Stimulated activated naive CD4-positive, alpha-beta T cell treated with Interleukin-2 at 50 U/mL for 16 hours (primary cell): Measurements from ENCODE around the gene SERTAD3.
"Not testable (repeated sequence)": the region's sequence is repeated elsewhere in the genome, so short reads cannot be mapped to it uniquely, and the experiment has no call there.

Source experiments
- DNase-seq: peaks from one replicate; lab custom pipeline; 2025; lab: John Stamatoyannopoulos, UW

The SERTAD3 gene, protein sequence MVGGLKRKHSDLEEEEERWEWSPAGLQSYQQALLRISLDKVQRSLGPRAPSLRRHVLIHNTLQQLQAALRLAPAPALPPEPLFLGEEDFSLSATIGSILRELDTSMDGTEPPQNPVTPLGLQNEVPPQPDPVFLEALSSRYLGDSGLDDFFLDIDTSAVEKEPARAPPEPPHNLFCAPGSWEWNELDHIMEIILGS

DNA sequence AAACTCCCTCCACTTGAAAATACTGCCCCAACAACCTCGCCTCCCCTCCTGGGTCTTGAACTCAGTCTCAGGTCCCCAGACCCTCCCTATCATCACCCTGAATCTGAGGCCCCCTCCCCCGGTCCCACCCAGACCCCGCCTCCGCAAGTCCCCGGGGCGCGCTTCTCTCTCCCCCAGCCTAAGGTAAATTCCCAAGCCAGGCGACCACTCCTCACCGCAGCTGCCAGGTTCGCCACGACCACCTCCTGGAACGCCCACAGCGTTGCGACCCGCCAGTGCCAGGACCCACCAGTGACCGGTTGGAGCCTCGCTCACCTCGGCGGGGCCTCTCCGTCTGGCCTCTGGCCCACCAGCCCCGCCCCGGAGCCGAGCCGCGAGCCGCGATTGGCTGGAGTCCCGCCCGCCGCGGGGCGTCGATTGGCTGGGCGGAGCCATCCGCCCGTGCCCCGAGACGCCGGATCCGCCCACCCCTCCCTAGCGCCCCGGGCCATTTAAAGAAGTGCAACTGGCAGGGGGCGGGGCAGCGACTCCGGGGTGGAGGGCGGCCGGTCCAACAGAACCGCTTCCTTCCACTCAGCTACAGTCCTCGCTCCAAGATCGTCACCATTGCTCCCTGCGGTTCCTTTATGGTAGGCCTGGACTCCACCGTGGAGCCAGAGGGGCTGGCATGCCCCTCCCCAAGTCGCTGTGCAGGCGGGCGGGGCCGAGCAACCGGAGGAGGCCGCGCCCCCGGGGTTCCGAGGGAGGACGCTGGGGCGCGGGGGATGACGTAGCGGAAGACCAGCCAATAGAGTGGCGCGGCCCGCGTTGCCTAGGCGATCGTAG, at the start of gene SERTAD3:
TSS of gene SERTAD3 (minus strand) at position 336 of the 825 bp plus-strand sequence. CDS start 2,255 bp downstream, outside the sequence.
- DNase-seq, result peak; percentile 96

DNA sequence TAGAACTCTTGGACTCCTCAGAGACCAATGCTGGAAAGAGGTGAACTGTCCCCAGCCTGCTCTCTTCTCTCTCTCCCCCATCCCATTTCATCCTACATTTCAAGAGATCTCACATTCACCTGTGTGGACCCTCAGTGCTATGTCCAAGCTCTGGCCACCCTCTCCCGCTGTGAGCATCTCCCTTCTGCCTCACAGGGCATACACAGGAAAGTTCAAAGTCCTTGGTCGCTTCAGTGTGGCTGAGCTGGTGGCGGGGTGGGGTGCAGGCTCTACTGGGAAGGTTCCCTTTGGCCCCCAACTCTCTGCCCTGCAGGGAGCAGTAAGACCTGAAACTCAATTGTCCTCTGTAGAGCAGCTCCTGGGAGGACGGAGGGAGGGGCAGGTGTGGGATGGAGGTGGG, 49.6 kb upstream of the SERTAD3 start:
- no peak for DNase-seq

DNA sequence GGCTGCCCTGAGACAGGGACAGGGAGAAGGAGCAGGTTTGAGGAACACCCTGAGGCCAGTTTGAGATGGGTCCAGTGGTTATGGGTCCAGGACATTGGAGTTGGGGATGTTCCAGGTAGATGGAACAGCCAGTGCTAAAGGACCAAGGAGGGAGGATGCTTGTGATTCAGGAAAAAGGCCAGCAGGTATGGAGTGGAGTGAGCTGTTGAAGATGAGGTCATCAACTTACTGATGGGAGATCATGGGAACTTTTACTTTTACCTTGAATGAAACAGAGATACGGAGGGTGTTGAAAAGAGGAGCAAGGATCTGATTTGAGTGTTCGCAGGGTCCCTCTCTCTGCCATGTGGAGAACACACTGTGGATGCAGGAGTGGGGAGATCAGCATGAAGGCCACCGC, 48.1 kb upstream of the SERTAD3 start:
- DNase-seq, result no peak

DNA sequence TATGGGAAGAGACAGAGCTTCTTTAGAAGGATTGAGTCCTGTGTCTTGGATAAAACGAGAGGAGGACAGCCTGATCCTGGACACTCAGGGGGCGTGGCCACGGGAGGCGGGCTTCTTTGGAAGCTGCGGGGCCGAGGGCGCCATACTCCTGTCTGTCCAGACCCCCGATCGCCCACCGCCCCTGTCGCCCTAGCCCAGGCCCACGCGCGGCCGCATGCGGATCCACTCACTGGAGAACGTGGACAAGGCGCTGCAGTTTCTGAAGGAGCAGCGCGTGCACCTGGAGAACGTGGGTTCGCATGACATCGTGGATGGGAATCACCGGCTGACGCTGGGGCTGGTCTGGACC, 45.7 kb upstream of the SERTAD3 start:
- no peak for DNase-seq

DNA sequence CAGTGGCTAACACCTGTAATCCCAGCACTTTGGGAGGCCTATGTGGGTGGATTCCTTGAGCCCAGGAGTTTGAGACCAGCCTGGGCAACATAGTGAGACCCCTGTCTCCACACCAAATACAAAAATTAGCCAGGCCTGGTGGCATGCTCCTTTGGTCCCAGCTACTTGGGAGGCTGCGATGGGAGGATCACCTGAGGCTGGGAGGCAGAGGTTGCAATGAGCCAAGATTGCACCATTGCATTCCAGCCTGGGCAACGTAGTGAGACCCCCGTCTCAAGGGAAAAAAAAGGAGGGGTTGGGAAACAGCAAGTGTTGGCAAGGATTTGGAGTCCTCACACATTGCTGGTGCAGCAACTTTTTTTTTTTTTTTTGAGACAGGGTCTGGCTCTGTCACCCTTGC, 41.9 kb upstream of the SERTAD3 start:
- DNase-seq, result no peak

DNA sequence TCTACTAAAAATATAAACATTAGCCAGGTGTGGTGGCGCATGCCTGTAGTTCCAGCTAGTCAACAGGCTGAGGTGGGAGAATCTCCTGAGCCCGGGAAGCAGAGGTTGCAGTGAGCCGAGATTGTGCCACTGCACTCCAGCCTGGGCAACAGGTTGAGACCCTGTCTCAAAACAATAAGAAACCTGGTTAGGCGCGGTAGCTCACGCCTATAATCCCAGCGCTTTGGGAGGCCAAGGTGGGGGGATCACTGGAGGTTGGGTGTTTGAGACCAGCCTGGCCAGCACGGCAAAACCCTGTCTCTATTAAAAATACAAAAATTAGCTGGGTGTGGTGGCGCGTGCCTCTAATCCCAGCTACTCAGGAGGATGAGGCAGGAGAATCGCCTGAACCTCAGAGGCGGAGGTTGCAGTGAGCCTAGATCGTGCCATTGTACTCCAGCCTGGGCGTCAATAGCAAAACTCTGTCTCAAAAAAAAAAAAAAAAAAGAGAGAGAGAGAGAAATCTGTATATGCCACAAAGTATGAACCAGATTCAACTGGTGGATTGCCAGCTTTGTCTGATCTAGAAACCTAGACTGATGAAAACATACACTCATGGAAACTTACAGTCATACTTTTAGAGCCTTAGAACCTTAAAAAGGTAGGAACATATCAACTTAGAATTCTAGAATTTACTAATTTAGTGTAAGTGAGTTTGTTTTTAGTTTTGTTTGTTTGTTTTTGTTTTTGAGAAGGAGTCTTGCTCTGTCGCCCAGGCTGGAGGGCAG, 31.9 kb upstream of the SERTAD3 start:
- not testable (repeated sequence) for DNase-seq

DNA sequence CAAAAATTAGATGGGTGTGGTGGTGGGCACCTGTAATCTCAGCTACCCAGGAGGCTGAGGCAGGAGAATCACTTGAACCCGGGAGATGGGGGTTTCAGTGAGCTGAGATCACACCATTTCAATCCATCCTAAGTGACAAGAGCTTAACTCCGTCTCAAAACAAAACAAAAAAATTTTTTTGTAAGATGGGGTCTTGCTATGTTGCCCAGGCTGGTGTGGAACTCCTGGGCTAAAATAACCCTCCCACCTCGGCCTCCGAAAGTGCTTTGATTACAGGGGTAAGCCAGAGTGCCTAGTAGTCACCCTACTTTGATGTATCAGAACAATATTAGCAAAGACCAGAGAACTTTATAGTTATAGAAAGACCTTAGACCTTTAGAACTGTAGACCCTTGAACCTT, 30.6 kb upstream of the SERTAD3 start:
- DNase-seq, result no peak

DNA sequence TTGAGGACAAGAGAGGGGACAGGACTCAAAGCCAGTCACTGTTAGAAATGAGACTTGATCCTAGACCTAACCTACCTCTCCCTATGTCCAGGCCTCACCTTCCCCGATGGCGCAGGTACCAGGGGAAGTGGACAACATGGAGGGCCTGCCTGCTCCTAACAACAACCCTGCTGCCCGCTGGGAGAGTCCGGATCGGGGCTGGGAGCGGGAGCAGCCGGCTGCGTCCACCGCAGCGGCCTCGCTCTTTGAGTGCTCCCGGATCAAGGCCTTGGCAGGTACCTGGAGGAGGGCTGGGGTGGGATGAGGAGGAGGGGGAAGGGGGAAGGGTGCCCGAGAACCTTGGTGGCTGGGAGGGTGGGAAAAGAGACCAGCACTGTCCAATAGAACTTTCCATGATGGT, 28.4 kb upstream of the SERTAD3 start:
- no peak for DNase-seq

DNA sequence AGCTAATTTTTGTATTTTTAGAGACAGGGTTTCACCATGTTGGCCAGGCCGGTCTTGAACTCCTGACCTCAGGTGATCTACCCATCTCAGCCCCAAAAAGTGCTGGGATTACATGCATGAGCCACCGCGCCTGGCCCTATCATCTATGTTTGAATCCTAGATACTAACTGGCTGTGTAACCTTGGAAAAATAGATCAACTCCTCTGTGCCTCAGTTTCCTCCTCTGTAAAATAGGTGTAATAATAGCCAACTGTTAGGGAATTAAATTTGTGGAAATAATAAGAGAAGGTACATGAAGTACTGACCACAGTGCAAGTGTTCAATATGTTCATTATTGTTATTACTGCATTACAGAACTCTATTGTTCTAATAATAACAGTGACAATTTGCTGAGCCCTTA, 27.0 kb upstream of the SERTAD3 start:
- DNase-seq, result no peak

DNA sequence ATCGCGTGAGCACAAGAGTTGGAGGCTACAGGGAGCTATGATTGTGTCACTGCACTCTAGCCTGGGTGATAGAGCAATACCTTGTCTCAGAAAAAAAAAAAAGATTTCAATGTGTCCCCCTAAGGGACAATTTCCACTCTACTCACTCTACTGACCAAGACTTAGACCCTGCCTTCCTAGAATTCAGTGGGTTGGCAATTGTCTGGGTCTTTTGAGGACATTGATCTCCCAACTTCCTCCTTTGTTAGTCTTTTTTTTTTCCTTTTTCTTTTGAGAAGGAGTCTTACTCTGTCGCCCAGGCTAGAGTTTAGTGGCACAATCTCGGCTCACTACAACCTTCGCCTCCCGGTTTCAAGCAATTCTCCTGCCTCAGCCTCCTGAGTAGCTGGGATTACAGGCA, 24.9 kb upstream of the SERTAD3 start:
- no peak for DNase-seq

DNA sequence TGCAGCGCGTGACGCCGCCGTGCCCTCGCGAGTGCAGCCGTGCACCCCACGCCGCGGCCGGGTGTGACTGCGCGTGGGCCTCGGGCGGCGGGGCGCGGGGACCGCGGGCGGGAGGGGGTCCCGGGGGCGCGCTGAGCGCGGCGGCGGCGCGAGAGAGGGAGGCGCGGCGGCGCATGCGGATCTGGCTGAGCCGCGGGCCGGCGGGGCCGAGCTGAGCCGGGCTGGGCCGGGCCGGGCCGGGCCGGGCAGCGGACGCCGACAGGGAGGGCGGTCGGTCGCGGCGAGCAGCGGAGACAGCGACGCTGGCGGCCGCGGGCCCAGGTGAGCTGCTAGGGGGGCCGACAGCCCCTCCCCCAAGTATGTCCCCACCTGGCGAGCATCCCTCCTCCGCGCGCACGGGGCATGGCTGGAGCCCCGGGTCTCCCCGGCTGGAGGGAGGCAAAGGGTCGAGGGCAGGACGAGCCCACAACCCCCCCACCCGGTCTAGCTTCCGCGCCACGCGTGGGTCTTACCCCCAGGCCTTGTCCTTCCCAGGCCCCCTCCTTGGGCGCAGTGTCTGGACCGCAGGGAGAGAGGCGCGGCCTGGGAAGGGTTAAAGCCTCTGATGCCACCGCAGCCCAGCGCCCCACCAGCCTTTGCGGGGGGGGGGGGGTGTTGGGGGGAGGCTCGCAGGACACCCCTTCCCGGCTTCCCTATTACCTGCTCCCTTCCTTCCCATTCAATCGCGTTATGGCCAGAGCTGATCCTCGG, 23.0 kb upstream of the SERTAD3 start, which contains the start of gene SPTBN4:
TSS of gene SPTBN4 (plus strand) at position 17 of the 750 bp plus-strand sequence. CDS start 5,621 bp downstream, outside the sequence.
- DNase-seq, result no peak

DNA sequence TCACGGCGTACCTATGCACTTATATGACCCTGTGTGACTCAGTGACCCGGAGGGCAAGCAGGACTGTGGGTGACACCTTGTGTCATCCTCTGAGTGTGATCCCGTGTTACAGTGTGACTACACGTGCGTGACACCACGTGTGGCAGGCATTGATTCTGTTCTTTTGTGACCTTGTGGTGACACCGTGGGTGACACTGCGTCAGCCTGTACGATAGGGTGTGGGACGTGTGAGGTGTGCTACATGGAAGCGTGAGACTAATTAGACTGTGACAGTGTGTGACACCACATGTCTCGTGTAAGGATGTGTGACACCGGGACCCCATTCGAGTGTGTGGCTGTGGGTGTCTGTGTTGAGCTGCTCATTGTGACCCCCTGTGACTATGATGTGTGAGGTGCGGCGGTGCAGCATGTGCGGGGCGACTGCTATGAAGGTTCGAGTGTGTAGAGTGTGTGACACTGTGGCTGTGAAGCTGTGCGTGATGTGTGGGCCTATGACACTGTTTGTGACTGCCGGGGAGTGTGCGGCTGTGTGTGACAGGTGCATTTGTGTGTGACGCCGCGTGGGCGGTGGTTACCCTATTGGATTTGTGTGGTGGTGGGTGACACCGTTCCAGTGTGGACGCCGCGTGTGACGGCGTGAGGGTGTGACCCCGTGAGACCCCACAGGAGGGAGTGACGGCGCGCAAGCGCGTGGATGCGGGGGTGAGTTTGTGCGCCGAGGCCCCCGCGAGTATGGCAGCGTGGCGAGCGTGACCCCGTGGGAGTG, 22.3 kb upstream of the SERTAD3 start:
- peak; percentile 85 for DNase-seq

DNA sequence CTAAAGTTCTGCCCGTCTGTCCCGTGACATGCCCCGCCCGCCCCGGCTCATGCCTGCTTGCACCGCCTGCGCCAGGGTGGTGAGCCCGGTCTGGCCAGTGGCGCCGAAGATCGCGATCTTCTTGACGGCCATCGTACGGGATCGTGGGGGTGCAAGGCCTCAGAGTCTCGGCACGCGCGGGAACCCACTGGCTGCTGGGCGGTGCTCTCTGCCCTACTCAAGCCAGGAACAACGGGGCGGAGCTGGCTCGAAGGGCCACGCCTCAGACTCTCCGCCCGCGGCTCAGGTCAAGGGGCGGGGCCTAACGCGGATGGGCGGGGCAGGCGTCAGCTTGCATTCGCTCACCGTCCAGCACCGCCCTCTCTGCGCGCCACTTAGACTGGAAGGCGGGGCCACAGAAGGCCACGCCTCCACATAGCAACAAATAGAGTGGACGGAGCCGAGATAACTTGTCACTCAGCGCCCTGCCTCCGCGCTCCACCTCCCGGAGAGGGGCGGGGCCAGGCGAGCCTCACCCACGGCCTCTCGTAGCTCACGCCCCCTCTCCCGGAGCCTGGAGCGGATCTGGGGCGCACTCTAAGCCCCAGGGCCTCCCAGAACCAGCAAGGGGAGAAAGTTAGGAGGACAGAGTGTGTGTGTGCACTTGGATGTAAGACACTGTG, 21.6 kb upstream of the SERTAD3 start, which contains the start of gene BLVRB:
TSS of gene BLVRB (minus strand) at position 189 of the 662 bp plus-strand sequence. CDS start at position 132, 57 bp downstream.
- DNase-seq, result peak; percentile 98

DNA sequence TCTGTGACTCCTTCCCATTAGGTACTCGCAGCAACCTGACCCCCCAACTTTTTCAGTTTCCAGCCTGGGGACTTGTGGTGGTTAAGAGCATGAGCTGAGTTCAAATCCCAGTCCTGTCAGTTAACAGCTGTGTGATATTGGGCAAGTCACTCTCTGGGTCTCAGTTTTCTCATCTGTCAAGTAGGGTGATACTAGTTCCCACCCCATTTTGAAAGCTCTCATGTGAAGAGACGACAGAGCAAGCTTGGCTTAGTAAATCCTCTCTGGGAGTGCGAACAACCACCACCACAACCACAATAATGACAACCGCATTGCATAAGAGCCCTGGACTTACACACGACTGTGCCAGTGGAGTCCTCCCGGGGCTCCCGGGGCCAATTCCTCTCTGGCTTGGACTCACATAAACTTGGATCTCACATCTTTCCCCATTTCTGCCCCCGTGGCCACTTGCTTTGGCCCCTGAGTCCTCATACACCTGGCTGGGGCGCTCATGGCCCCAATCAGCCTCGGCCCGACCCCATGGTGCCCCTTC, 21.0 kb upstream of the SERTAD3 start:
- DNase-seq, result no peak

DNA sequence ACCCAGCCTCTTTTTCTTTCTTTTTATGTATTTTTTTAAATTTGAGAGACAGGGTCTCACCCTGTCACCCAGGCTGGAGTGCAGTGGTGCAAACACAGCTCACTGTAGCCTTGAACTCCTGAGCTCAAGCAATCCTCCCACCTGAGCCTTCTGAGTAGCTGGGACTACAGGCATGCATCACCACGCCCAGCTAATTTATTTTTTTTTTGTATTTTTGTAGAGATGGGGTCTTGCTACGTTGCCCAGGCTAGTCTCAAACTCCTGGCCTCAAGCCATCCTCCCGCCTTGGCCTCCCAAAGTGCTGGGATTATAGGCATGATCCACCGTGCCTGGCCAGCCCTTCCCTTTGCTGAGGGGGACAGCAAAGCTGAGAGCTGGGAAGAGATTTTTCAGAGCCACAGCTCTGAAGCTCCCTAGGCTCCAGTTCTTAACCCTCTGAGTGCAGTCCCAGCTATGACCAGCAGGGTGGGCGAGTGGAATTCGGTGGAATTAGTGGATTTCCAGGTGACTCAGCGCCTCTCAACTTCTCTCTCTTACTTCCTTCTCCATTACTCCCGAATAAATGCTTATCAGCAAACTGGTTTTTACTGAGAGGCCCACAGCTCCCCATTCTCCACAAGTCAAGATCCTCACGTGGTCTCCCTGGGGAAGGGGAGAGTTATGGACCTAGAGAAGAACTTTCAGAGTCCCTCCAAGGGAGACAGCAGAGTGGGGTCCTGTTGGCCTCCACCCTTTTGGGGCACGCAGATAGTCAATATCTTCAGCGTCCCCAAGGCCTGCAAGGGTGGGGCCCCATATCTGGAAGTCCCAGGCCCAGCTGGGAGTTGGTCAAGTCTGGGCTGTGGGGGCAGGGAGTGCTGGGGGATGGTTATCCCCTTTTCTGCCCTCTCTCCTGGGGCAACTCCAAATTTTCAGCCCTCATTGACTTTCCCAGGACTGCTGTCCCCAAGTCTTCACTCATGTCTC, 20.2 kb upstream of the SERTAD3 start:
- peak; percentile 62 for DNase-seq

DNA sequence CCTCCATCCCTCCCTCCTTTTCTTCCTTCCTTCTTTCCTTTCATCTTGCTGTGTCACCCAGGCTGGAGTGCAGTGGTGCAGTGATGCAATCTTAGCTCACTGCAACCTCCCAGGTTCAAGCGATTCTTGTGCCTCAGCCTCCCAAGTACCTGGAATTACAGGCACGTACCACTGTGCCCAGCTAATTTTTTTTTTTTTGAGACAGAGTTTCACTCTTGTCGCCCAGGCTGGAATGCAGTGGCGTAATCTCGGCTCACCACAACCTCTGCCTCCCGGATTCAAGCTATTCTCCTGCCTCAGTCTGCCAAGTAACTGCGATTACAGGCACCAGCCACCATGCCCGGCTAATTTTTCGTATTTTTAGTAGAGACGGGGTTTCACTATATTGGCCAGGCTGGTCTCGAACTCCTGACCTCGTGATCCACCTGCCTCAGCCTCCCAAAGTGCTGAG, 19.5 kb upstream of the SERTAD3 start:
- not testable (repeated sequence) for DNase-seq

DNA sequence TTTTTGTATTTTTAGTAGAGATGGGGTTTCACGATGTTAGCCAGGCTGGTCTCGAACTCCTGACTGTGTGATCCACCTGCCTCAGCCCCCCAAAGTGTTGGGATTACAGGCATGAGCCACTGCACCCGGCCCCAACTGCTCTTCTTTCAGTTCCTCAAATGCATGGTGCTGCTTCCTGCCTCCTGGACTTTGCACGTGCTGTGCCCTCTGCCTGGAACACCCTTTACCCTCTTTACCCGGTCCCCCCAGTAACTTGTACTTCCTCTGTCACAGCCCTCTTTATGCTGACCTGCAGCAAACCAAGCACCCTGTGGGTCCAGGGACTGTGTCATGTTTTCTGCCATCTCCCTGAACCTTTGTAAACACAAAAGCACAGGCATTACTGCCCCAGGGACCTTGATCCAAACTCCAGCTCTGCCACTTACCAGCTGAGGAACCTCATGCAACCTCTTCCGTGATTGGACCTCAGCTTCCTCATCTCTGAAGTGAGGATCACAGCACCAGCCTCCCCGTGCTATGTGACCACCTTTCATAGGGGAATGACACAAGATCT, 17.6 kb upstream of the SERTAD3 start:
- no peak for DNase-seq

DNA sequence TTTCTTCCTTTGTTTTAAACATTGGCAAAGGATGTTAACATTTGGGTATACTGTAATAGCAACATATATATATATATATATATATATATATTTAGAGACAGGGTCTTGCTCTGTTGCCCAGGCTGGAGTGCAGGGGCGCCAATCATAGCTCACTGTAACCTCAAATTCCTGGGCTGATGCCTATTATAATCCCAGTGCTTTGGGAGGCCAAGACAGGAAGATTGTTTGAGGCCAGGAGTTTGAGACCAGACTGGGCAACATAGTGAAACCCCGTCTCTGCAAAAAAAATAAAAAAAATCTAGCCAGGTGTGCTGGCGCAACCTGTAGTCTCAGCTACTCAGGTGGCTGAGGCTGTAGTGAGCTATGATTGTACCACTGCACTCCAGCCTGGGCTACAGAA, 16.1 kb upstream of the SERTAD3 start:
- no peak for DNase-seq

DNA sequence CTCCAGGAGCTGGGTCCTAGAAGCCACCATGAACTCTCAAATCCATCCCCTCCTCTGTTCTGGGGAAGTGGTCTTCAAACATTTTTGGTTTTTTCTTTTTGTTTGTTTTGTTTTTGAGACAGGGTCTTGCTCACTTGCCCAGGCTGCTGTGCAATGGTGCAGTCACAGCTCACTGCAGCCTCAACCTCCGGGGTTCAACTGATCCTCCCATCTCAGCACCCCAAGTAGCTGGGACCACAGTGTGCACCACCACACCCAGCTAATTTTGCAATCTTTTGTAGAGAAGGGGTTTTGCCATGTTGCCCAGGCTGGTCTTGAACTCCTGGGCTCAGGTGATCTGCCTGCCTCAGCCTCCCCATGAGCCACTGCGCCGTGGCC, 14.5 kb upstream of the SERTAD3 start:
- DNase-seq, result no peak
